Erythroblast (primary cell): Measurements from ENCODE around the gene GLCE.

Experiments used
- GATA1 ChIP-seq: IDR thresholded peaks from 2 replicates; pipeline ENCODE4 v1.6.1; 2011; ENCODE audit warnings: low read depth, mild to moderate bottlenecking, control low read depth, low read length, moderate library complexity
- POLR2A ChIP-seq: IDR thresholded peaks from 2 replicates; pipeline ENCODE4 v1.6.1; 2011; ENCODE audit warnings: mild to moderate bottlenecking, low read length

GRCh38 chr15:69298354-69298696 lies 137.9 kb downstream of the GLCE start:
- TF ChIP-seq POLR2A = no peak
- TF ChIP-seq GATA1 = no peak
